ENCODE results near the gene GRIK1. TPM values are rescaled to one million over a fixed set of nuclear protein-coding genes. Genes with fewer than 3 reads are reported as not detected.

GRIK1 gene
- total RNA-seq, 4 donors from 2014 or later: 0.30 to 0.76 (median 0.36) TPM

DNA sequence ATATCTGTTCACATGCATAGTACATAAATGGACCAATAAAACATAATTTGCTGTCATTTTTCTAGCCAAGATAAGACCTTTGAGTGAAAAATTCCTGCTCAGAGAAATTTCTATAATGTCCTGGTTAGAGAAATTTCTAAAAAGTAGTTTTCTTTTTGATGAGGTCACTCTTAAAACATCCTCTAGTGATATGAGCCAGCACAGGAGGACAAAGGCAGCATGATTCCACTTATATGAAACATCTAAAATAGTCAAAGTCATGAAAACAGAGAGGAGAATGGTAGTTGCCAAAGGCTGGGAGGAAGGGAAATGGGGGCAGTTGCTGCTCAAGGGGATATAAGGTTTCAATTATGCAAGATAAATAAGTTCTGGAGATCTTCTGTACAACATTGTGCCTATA is 401.7 kb downstream of the GRIK1 start:
- TF ChIP-seq, protein P1, sequence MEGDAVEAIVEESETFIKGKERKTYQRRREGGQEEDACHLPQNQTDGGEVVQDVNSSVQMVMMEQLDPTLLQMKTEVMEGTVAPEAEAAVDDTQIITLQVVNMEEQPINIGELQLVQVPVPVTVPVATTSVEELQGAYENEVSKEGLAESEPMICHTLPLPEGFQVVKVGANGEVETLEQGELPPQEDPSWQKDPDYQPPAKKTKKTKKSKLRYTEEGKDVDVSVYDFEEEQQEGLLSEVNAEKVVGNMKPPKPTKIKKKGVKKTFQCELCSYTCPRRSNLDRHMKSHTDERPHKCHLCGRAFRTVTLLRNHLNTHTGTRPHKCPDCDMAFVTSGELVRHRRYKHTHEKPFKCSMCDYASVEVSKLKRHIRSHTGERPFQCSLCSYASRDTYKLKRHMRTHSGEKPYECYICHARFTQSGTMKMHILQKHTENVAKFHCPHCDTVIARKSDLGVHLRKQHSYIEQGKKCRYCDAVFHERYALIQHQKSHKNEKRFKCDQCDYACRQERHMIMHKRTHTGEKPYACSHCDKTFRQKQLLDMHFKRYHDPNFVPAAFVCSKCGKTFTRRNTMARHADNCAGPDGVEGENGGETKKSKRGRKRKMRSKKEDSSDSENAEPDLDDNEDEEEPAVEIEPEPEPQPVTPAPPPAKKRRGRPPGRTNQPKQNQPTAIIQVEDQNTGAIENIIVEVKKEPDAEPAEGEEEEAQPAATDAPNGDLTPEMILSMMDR (IDR thresholded peaks at IDR 0.05): no peak
- TF ChIP-seq POLR2A (IDR thresholded peaks at IDR 0.05): no peak
- no peak overlapping the region for H3K4me3 ChIP-seq (ENCODE audit: low read depth, poor library complexity, severe bottlenecking)
- intact Hi-C loops (cut with DNase I; ENCODE audit: low total_unique reads): no loop called here
- DNase-seq (ENCODE audit: low spot score in 2 of 2): no peak

DNA sequence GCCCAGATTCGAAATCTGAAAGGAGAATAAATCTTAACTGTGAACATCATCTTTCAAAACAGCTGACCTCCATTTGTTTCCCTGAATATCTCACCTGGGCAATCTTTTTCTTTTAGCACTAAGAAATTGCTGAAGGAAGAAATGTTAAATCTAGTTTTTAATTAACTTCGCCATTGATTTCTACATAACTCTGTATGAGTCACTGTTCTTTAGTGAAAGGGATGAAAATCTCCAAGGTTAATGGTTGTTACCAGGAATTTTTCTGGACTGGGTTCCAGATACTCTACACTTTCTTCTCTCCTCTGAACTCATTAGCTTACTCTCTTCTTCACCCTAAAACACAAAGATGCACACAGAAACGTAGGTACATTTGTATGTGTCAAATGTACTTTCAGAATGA is 405.3 kb downstream of the GRIK1 start:
- 74 to 91% methylated on average over 3 of the region's 3 CpGs for WGBS, 2 donors

DNA sequence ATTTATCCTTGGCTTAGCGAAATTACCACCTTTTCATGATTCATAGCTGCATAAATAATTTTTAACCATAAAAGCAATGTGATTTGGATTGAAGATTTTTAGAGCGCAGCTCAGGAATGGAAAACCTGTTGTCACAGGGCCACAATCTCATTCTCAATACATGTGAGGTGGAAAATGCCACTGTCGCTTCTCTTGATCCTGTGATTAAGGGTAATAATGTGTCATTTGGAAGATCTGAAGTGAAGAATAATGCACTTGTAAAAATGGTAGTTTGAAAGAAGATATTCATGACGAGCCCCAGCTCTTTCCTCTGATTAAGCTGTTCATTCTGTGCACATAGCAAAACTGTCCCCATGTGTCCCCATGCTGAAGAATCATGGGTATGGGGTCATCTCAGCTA is 410.7 kb downstream of the GRIK1 start:
- WGBS, 2 donors: 93 to 95% methylated on average over 4 of the region's 4 CpGs
- H3K4me3 ChIP-seq (ENCODE audit: low read depth, poor library complexity, severe bottlenecking): no peak overlapping the region
- TF ChIP-seq POLR2A (IDR thresholded peaks at IDR 0.05): no peak
- TF ChIP-seq, protein P1 (IDR thresholded peaks at IDR 0.05): no peak
- intact Hi-C loops (cut with DNase I; ENCODE audit: low total_unique reads): no loop called here
- DNase-seq (ENCODE audit: low spot score in 2 of 2): no peak

More for the DNA sequence above, 405.3 kb downstream of the GRIK1 start:
- TF ChIP-seq, protein P1 (IDR thresholded peaks at IDR 0.05): no peak
- TF ChIP-seq POLR2A (IDR thresholded peaks at IDR 0.05): no peak
- no peak for DNase-seq (ENCODE audit: low spot score in 2 of 2)
- no peak overlapping the region for H3K4me3 ChIP-seq (ENCODE audit: low read depth, poor library complexity, severe bottlenecking)
- intact Hi-C loops (cut with DNase I; ENCODE audit: low total_unique reads): no loop called here

DNA sequence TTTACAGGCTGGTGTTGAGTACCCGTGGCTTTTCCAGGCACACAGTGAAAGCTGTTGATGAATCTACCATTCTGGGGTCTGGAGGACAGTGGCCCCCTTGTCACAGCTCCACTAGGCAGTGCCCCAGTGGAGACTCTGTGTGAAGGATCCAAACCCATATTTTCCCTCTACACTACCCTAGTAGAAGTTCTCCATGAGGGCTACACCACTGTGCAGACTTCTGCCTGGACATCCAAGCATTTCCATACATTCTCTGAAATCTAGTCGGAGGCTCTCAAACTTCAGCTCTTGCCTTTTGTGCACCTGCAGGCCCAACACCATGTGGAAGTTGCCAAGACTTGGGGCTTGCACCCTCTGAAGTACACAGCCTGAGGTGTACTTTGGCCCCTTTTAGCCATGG is 413.3 kb downstream of the GRIK1 start:
- 96 to 100% methylated on average over 2 of the region's 2 CpGs for WGBS, 2 donors
- TF ChIP-seq, protein P1 (IDR thresholded peaks at IDR 0.05): no peak
- no peak for TF ChIP-seq POLR2A (IDR thresholded peaks at IDR 0.05)
- no peak for DNase-seq (ENCODE audit: low spot score in 2 of 2)
- no peak overlapping the region for H3K4me3 ChIP-seq (ENCODE audit: low read depth, poor library complexity, severe bottlenecking)
- intact Hi-C loops (cut with DNase I; ENCODE audit: low total_unique reads): no loop called here

DNA sequence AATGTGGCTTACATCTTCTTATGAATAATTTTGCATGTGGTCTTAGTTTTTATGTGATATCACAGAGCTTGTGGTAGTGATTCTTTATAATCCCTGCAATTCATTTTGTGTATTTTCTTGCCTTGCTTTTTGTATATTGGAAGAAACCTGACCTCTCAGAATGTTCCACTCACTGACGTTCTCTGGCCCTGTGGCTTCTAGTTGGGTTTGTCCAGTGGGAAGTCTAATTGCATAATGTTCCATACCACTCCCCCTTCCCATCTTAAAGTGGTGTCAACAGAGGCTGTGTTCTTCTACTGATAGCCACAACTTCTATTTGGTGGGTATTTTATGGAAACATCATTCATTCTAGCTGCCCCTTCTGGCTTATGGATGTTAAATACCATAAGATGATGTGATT is 415.7 kb downstream of the GRIK1 start:
- WGBS, 2 donors: 61 to 63% methylated on average over 1 of the region's 1 CpG
- DNase-seq (ENCODE audit: low spot score in 2 of 2): no peak
- TF ChIP-seq, protein P1 (IDR thresholded peaks at IDR 0.05): no peak
- no peak for TF ChIP-seq POLR2A (IDR thresholded peaks at IDR 0.05)
- intact Hi-C loops (cut with DNase I; ENCODE audit: low total_unique reads): no loop called here
- no peak overlapping the region for H3K4me3 ChIP-seq (ENCODE audit: low read depth, poor library complexity, severe bottlenecking)

DNA sequence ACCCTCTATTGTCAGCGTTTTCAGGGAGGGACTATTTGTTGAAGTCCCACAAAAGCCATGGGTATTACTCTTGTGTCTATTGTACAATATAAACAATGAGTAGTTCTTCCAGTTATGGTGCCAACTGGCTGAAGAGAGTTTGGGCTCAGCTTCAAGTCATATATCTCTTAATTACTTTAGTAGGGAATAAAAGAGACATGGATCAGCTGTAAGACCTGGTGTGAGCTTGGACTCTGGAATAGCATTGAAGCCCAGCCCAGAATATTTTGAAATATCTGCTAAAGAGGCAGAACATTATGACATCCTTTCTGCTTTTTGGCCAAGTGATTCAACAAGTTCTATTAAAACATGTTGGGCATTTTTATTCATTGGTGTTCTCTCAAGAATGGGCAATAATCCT is 416.1 kb downstream of the GRIK1 start:
- DNase-seq (ENCODE audit: low spot score in 2 of 2): peak in 1 of 2 donors; percentile 19
- WGBS, 2 donors: 32 to 33% methylated on average over 1 of the region's 1 CpG
- TF ChIP-seq, protein P1 (IDR thresholded peaks at IDR 0.05): no peak
- TF ChIP-seq POLR2A (IDR thresholded peaks at IDR 0.05): no peak
- no peak overlapping the region for H3K4me3 ChIP-seq (ENCODE audit: low read depth, poor library complexity, severe bottlenecking)
- intact Hi-C loops (cut with DNase I; ENCODE audit: low total_unique reads): no loop called here
